Cardiac septum (tissue), 1 donor: ENCODE results near the gene OR8K3. TPM values are rescaled to one million over a fixed set of nuclear protein-coding genes. Genes with fewer than 3 reads are reported as not detected.

Experiments
- DNase-seq: peaks from one replicate; pipeline ENCODE4 v3.0.0-alpha.2; 2020; ENCODE audit warnings: low spot score
- intact Hi-C: fragments of 100-400 bp; cut with DNase I; formaldehyde crosslinking; loops from one replicate; pipeline ENCODE4 v1.14.0; 2022
- long read RNA-seq: library from polyadenylated mRNA; unstranded; transcript quantifications from one replicate; pipeline ENCODE4 v2.0.0, GENCODE V29; 2021
- total RNA-seq: library from RNA; stranded (reverse); fragmentation: NEBNext Ultra II Directional; extraction: Animal tissue kit (Norgen Biotek cat#: 25700); gene quantifications from one replicate; pipeline ENCODE4 v1.2.1, GENCODE V29; 2021
- donor health status: DM: no; HTN: no; CAD: no.

The OR8K3 gene
- total RNA-seq, result not detected
- long read RNA-seq, result 0 reads

DNA sequence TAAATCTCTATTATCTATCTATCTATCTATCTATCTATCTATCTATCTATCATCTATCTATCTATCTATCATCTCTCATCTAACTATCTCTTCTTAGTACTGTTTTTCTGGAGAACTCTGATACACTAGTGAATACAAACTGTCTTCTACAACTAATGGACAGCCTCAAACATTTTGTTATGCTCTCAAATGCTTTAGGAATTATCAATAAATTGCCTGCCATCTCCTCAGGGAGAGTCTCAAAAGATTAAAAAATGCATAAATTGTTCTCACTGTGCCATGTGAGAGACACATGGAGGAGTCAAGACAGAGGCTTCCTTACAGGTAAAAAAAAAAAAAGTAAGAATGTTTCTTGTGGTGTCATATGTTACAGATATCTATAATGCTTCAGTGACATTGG is at the start of gene OR8K3:
Gene OR8K3, plus strand, starts transcription at position 301 of the 400 bp plus-strand sequence. CDS start 3,163 bp downstream, outside the sequence.
- no peak for DNase-seq
- intact Hi-C loops, result no loop called here

DNA sequence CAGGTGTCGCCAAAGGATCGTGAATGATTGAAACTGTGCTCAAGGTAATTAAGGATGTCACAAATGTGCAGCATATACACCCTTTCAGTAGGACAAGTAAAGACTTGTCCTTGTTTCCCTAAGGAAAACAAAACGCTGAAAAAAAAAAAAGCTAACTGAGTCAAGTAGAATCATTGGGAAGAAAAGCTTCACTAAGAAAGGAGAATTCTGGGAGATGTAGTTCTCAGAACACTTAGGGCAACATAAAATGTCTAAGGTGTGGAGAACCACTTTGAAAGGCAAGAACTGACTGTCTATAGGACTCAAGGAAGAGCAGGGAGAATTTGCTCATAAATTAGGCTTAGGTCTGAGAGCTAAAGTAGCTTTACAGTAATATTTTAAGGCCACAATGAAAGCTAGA is 43.9 kb upstream of the OR8K3 start:
- intact Hi-C loops, result no loop called here
- no peak for DNase-seq

DNA sequence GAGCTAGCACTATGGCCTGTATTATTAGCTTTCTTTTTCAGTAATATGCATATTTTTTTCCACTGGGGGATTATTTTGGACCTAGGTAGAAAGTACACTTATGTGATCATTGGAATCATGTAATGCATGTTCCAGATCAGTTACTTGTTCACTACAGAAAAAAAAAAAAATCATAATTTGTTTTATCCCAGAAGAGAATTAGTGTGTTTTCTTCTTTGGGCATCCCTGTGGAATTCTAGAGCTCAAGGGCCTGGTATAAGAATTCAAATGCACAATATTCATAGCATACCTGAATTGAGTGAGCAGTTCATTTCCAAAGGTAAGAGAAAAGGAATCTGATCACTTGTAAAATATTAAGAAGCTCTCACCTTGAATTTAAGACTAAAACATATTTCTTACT is 41.1 kb upstream of the OR8K3 start, which contains the start of gene OR5T1:
Gene OR5T1, plus strand, starts transcription at position 301 of the 400 bp plus-strand sequence. CDS start 1,485 bp downstream, outside the sequence.
- intact Hi-C loops, result no loop called here
- no peak for DNase-seq

GRCh38 chr11:56292154-56292553 is 22.8 kb upstream of the OR8K3 start, which contains the start of gene OR8H1:
TSS of gene OR8H1 (minus strand) at chr11:56292254. CDS start at chr11:56291062, 1,192 bp downstream.
- no peak for DNase-seq
- intact Hi-C loops, result no loop called here

GRCh38 chr11:56296898-56297297 is 18.0 kb upstream of the OR8K3 start:
- DNase-seq, result no peak
- intact Hi-C loops, result no loop called here

DNA sequence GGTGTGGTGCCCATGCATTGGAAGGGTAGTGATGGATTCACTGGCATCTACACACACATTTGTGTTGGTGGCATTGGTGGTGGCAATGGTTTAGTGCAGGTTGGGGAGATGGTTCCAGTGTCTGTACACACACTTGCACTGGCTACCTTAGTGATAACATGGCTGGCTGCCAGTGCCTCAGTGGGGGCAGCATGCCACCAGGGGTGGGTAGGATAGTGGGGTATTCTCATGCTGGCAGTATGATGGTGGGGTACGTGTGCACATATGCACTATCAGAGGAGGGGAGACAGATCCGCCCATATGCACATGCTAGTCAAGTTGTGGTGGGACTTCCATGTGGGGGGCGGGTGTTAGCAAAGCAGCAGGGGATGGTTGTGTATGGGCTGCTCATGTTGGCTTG is 7.1 kb upstream of the OR8K3 start:
- no peak for DNase-seq
- intact Hi-C loops, result no loop called here

- intact Hi-C loops, result no loop called here
- DNase-seq, result no peak
Measured at GRCh38 chr11:56331861-56332491, 17.0 kb downstream of the OR8K3 start.

DNA sequence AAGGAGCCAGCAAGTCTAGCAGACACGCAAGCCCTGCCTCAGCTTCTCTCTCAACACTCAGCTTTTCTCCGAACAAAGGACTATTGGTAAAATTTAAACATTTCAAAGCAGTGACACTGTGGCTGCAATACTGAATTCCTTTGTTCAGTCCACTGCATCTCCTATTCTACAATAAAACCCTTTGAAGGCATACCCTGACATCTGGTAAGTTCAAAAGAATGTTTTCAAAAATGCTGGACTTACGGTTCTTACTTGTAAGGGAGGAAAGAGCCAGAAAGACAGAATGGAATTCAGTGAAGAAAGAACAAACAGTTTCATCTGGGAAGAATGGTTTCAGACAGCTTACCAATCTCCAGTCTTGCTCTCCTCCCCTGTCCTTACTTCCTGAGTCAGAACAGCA is 18.2 kb downstream of the OR8K3 start:
- no peak for DNase-seq
- intact Hi-C loops, result no loop called here

DNA sequence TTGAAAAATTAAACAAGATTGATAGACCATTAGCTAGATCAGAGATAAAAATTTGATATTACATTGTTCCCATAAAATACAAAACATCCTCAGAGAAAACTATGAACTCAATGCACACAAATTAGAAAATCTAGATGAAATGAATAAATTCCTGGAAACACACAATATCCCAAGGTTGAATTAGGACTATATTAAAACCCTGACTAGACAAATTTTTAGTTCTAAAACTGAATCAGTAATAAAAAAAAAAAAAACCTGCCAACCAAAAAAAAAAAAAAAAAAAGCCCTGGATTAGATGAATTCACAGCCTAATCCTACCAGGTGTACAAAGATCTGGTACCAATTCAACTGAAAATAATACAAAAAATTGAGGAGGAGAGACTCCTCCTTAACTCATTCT is 25.3 kb downstream of the OR8K3 start:
- intact Hi-C loops, result no loop called here
- DNase-seq, result no peak

GRCh38 chr11:56345739-56346138 is 30.8 kb downstream of the OR8K3 start, which contains the start of gene OR8K1:
TSS of gene OR8K1 (plus strand) at chr11:56346039. CDS start at chr11:56346039, 0 bp downstream.
- intact Hi-C loops, result no loop called here
- no peak for DNase-seq

DNA sequence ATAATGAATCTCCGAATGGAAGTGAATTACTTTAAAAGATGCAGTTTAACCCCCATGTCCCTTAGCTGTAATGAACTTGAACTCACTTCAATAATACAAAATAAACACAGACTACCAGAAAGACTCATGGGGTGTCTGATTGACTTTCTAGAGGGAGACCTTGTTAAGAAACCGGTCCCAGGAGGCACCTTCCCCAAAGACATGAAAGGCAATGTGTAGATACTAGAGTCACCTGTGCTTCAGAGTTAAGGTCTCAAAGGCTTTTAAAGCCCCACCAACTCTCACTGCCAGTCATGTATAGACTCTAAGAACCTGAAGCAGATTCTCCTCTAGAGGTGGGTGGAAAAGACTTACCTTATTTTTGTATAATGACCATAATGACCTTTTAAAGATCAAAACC is 39.0 kb downstream of the OR8K3 start, which contains the start of gene OR8J1:
Gene OR8J1, plus strand, starts transcription at position 301 of the 400 bp plus-strand sequence. CDS start 5,956 bp downstream, outside the sequence.
- no peak for DNase-seq
- intact Hi-C loops, result no loop called here

Other genes starting within 250 kb of the OR8K3 start
- gene OR8I2, start 221.8 kb upstream of the OR8K3 start, total RNA-seq, result not detected
- gene OR8H2, start 211.5 kb upstream of the OR8K3 start, total RNA-seq, result not detected
- not detected for gene OR8H3, start 192.8 kb upstream of the OR8K3 start, total RNA-seq
- gene OR8J3, start 174.9 kb upstream of the OR8K3 start, total RNA-seq, result not detected
- not detected for gene OR8K5, start 154.8 kb upstream of the OR8K3 start, total RNA-seq
- gene OR5J2, start 138.5 kb upstream of the OR8K3 start, total RNA-seq, result not detected
- gene OR5T2, start 80.9 kb upstream of the OR8K3 start, total RNA-seq, result not detected
- not detected for gene OR5T3, start 62.9 kb upstream of the OR8K3 start, total RNA-seq
- gene OR5T1, start 41.0 kb upstream of the OR8K3 start, total RNA-seq, result not detected
- not detected for gene OR8H1, start 22.9 kb upstream of the OR8K3 start, total RNA-seq
- gene OR8K1, start 30.9 kb downstream of the OR8K3 start, total RNA-seq, result not detected
- gene OR8J1, start 39.1 kb downstream of the OR8K3 start, total RNA-seq, result not detected
- not detected for gene OR8U1, start 60.5 kb downstream of the OR8K3 start, total RNA-seq
- gene OR5AL1, start 97.6 kb downstream of the OR8K3 start, total RNA-seq, result not detected
- not detected for gene OR5M3, start 158.2 kb downstream of the OR8K3 start, total RNA-seq
- not detected for gene OR5M8, start 176.2 kb downstream of the OR8K3 start, total RNA-seq
- gene OR5M11, start 228.1 kb downstream of the OR8K3 start, total RNA-seq, result not detected